ENCODE results near the gene PRM2. TPM values are rescaled to one million over a fixed set of nuclear protein-coding genes. Genes with fewer than 3 reads are reported as not detected.

Gene PRM2
- total RNA-seq, 2 donors from 2014 or later = not detected

DNA sequence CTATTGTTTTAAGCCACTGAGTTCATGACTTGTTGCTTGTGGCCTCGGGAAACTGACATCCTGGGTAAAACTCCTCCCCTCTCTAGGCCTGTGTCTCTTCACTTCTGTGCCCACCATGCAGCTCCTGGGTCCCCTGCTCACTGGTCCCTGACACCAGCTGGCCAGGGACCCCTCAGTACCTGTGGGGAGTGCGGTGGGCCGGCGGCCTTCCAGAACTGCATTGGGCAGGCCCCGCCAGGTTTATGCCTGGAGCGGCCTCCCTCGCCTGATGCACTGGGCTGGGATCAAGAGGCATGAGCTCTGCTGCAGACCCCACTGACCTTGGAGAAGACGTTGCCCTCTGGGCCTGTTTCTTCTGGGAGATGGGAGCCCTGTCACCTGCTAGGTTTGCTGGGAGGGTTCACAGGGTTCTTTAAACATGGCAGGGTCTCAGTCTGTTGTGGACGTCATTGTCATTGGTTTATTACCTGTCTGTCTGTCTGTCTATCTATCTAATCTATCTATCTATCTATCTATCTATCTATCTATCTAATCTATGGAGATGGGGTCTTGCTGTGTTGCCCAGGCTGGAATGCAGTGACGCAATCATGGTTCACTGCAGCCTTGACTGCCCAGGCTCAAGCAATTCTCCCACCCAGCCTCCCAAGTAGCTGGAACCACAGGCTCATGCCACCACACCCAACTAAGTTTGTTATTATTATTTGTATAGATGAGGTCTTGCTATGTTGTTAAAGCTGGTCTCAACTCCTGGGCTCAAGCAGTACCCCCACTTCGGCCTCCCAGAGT is 47.5 kb upstream of the PRM2 start:
- H3K27me3 ChIP-seq (ENCODE audit: control insufficient read depth, insufficient read depth, low read length, poor library complexity, severe bottlenecking) = no peaks in the 10 kb centered on the region
- peaks cover 12% of the 10 kb centered on the region for H3K4me1 Mint-ChIP-seq
- H3K9me3 ChIP-seq (ENCODE audit: control insufficient read depth, low read length) = no peaks in the 10 kb centered on the region
- H3K4me3 Mint-ChIP-seq = no peak overlapping the region
- H3K36me3 ChIP-seq (ENCODE audit: control insufficient read depth, insufficient read depth, low read length) = no peaks in the 10 kb centered on the region
- no peak for DNase-seq
- no peaks in the 10 kb centered on the region for H3K27me3 Mint-ChIP-seq (ENCODE audit: insufficient read depth)
- 94 to 100% methylated on average over 1 to 11 of the region's 11 CpGs for WGBS, 2 experiments (ENCODE audit: insufficient coverage in 1 of 2, insufficient read length in 1 of 2)
- no peak overlapping the region for H3K27ac ChIP-seq (ENCODE audit: low read depth, low read length)
- TF ChIP-seq, protein P1, sequence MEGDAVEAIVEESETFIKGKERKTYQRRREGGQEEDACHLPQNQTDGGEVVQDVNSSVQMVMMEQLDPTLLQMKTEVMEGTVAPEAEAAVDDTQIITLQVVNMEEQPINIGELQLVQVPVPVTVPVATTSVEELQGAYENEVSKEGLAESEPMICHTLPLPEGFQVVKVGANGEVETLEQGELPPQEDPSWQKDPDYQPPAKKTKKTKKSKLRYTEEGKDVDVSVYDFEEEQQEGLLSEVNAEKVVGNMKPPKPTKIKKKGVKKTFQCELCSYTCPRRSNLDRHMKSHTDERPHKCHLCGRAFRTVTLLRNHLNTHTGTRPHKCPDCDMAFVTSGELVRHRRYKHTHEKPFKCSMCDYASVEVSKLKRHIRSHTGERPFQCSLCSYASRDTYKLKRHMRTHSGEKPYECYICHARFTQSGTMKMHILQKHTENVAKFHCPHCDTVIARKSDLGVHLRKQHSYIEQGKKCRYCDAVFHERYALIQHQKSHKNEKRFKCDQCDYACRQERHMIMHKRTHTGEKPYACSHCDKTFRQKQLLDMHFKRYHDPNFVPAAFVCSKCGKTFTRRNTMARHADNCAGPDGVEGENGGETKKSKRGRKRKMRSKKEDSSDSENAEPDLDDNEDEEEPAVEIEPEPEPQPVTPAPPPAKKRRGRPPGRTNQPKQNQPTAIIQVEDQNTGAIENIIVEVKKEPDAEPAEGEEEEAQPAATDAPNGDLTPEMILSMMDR (conservative IDR thresholded peaks at IDR 0.05) = no peak
- H3K4me1 ChIP-seq (ENCODE audit: control insufficient read depth, insufficient read depth, low read length) = peaks cover 3% of the 10 kb centered on the region
- H3K4me3 ChIP-seq (ENCODE audit: low read length) = no peak overlapping the region
- no peak overlapping the region for H3K9ac ChIP-seq (ENCODE audit: extremely low read depth, low read length, poor library complexity, severe bottlenecking)
- H3K27ac Mint-ChIP-seq = peak overlapping the region; percentile 26
- H3K9me3 Mint-ChIP-seq = peaks cover 6% of the 10 kb centered on the region
- H3K36me3 Mint-ChIP-seq (ENCODE audit: low read depth) = no peaks in the 10 kb centered on the region

DNA sequence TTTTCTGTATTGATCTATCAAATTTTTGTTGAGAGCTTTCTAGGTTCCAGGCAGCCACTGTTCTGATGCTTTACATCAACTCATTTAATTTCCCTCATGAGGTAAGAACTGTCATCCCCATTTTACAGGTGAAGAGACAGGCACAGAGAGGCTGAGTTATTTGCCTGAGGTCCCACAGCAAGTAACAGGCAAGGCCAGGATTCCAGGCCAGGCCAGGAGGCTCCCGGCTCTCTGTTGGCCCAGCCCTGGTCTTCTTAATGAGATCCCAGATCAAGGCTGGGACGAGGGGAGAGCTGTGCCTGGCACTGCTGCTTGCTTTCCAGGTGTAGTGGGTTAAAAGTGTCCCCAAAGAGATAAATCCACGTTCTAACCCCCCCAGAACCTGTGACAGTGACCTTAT is 46.5 kb upstream of the PRM2 start:
- no peaks in the 10 kb centered on the region for H3K36me3 ChIP-seq (ENCODE audit: control insufficient read depth, insufficient read depth, low read length)
- H3K4me3 ChIP-seq (ENCODE audit: low read length) = no peak overlapping the region
- H3K36me3 Mint-ChIP-seq (ENCODE audit: low read depth) = no peaks in the 10 kb centered on the region
- H3K27me3 ChIP-seq (ENCODE audit: control insufficient read depth, insufficient read depth, low read length, poor library complexity, severe bottlenecking) = no peaks in the 10 kb centered on the region
- H3K27ac Mint-ChIP-seq = peak overlapping the region; percentile 39
- no peak overlapping the region for H3K9ac ChIP-seq (ENCODE audit: extremely low read depth, low read length, poor library complexity, severe bottlenecking)
- H3K4me1 ChIP-seq (ENCODE audit: control insufficient read depth, insufficient read depth, low read length) = no peaks in the 10 kb centered on the region
- TF ChIP-seq, protein P1 (conservative IDR thresholded peaks at IDR 0.05) = no peak
- peaks cover 6% of the 10 kb centered on the region for H3K9me3 Mint-ChIP-seq
- no peak for DNase-seq
- H3K4me3 Mint-ChIP-seq = no peak overlapping the region
- no peaks in the 10 kb centered on the region for H3K9me3 ChIP-seq (ENCODE audit: control insufficient read depth, low read length)
- peaks cover 4% of the 10 kb centered on the region for H3K4me1 Mint-ChIP-seq
- 91 to 100% methylated on average over 3 of the region's 3 CpGs for WGBS, 2 experiments (ENCODE audit: insufficient coverage in 1 of 2, insufficient read length in 1 of 2)
- no peaks in the 10 kb centered on the region for H3K27me3 Mint-ChIP-seq (ENCODE audit: insufficient read depth)
- no peak overlapping the region for H3K27ac ChIP-seq (ENCODE audit: low read depth, low read length)

DNA sequence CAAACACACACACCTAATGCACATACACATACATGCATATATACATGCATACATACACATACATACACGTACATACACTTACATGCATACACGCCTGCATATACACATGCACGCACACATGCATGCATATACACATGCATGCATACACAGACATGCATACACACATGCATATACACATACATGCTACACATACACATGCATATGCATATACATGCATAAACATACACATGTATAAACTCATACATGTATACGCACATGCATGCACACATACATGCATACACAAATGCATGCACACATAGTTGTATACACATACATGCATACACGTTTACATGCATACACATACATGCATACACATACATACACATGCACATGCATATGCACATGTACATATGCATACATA is 45.4 kb upstream of the PRM2 start:
- no peaks in the 10 kb centered on the region for H3K36me3 Mint-ChIP-seq (ENCODE audit: low read depth)
- H3K4me1 Mint-ChIP-seq = peaks cover 1% of the 10 kb centered on the region
- TF ChIP-seq, protein P1 (conservative IDR thresholded peaks at IDR 0.05) = no peak
- no peaks in the 10 kb centered on the region for H3K9me3 Mint-ChIP-seq
- WGBS, 2 experiments (ENCODE audit: insufficient coverage in 1 of 2, insufficient read length in 1 of 2) = 51 to 57% methylated on average over 5 of the region's 5 CpGs
- H3K9me3 ChIP-seq (ENCODE audit: control insufficient read depth, low read length) = no peaks in the 10 kb centered on the region
- H3K27me3 ChIP-seq (ENCODE audit: control insufficient read depth, insufficient read depth, low read length, poor library complexity, severe bottlenecking) = no peaks in the 10 kb centered on the region
- no peak overlapping the region for H3K4me3 ChIP-seq (ENCODE audit: low read length)
- H3K9ac ChIP-seq (ENCODE audit: extremely low read depth, low read length, poor library complexity, severe bottlenecking) = no peak overlapping the region
- DNase-seq = no peak
- H3K36me3 ChIP-seq (ENCODE audit: control insufficient read depth, insufficient read depth, low read length) = no peaks in the 10 kb centered on the region
- peaks cover 4% of the 10 kb centered on the region for H3K27me3 Mint-ChIP-seq (ENCODE audit: insufficient read depth)
- H3K4me3 Mint-ChIP-seq = no peak overlapping the region
- H3K4me1 ChIP-seq (ENCODE audit: control insufficient read depth, insufficient read depth, low read length) = no peaks in the 10 kb centered on the region
- H3K27ac ChIP-seq (ENCODE audit: low read depth, low read length) = no peak overlapping the region
- H3K27ac Mint-ChIP-seq = no peak overlapping the region

All from endodermal cell (in vitro differentiated cells).